Stimulated activated CD4-positive, alpha-beta T cell treated with anti-CD3 and anti-CD28 coated beads, Interleukin-15, amount 100 ng/mL, for 48 hours (primary cell): ENCODE data around the gene SIX6.
"Not testable (repeated sequence)": the region's sequence is repeated elsewhere in the genome, so short reads cannot be mapped to it uniquely, and the experiment has no call there.

ENCODE experiments used
- DNase-seq, 2 donors: peaks; one replicate each; pipeline ENCODE4 v3.0.0-alpha.2; 2020; ENCODE audit warnings: low read depth in 2 of 2

SIX6 gene

DNA sequence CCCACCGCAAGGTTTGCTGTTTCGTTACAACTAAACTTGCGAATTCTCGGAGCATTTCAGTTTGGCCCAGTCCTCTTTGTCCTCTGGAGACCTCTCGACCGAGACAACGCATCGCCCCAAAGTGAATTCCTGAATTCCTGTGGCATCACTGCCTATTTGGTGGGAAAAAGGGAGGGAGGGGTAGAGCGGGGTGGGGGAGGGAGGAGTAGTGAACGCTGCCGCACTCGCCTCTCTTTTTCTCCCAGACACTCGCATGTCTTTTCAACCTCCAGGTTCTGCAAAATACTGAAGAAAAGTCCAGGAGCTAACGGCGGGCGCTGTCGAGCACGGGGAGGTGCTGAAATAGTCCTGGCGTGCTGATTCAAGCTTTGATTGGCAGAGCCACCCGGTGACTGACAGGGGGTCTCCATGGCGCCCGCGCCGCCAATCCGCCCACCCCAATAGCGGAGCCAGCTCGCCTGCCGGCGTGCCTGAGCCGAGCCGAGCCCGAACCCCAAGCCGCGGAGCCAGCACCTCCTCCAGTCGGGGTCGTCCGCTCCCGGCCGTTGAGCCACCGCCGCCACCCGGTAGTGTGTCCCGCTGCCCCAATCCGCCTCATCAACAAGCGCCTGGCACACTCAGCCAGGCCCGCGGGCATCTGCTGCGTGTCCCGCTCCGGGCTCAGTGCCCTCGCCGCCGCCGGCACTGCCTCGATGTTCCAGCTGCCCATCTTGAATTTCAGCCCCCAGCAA is at the start of gene SIX6:
TSS of gene SIX6 (plus strand) at position 440 of the 731 bp plus-strand sequence. CDS start at position 693, 253 bp downstream.
- DNase-seq = no peak

DNA sequence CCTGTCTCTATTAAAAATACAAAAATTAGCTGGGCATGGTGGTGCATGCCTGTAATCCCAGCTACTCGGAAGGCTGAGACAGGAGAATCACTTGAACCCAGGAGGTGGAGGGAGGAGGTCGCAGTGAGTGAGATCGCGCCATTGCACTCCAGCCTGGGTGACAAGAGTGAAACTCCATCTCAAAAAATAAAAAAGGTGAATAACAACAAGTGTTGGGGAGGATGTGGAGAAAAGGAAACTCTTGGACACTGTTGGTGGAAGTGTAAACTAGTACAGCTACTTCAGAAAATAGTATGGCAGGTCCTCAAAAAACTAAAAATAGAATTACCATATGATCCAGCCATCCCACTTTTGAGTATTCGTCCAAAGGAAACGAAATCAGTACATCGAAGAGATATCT is 28.7 kb upstream of the SIX6 start:
- not testable (repeated sequence) for DNase-seq

DNA sequence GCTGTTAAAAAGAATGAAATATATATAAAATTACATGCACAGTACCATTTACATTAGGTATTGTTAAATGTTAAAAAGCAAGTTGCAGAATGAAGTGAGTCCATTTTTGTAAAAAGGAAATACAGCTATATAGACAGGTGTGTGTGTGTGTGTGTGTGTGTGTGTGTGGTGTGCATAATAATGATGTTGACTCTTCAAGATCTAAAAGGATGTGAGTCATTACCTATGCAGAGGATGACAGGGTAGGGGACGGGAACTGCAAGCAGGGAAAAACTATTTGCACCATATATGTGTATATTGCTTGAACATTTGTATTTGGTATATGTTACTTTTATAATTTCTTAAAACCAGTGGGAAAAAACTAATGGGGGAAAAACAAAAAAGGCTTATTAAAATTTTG is 26.2 kb upstream of the SIX6 start:
- no peak for DNase-seq

DNA sequence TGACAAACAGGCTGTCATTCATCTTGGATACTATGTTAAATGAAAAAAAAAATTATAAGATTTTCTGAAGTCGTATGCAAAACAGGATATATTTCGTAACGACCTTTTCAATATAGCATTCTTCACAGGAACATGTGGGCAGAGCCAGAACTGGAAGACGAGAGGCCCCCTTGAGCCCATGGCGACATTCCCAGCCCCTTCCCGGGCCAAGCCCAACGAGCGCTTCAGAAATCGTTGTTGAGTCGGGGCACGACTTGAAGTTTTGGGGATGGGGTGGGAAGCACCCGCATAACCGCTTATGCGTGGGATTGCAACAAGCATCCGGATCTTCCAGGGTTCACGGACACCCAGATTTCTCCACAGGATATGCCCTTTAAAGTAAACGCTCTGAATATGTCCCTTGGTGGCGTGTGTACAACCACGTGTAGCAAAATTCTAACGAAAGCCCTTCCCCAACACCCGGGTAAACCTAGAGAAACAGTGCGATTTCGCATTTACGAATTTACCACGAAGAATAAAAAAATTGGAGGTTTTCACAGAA is 23.8 kb upstream of the SIX6 start:
- DNase-seq = no peak

DNA sequence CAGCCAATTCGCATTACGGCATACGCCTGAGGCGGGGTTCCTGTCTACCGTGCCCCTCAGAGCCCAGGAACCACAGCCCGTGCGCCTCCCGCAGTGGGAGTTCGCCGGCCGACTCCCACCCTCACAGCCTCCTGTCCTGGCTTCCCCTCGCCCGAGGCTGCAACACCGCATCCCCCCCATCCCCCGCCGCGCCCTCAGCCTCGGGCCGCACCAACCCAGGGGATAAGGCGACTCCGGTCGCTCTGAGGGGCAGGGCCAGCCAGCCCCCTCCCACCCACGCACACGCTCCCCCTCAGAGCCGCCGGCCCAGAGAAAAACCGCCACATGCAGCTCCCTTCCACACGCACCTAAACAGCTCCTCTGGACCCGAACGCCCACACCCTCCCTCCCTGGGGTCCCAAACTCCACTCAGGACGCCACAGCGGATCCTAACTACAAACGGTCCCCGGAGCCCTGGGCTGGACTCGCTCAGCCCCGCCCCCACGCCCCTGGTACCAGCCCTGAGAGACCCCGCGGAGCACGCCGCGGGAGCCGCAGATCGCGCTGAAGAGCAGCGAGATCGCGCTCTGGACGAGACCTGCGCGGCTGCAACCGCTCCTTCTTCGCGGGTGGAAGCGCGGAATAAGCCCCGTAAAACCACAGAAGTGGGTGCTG is 23.2 kb upstream of the SIX6 start, which contains the start of gene C14orf39:
TSS of gene C14orf39 (minus strand) at position 466 of the 654 bp plus-strand sequence. CDS start 985 bp downstream, outside the sequence.
- DNase-seq = no peak

DNA sequence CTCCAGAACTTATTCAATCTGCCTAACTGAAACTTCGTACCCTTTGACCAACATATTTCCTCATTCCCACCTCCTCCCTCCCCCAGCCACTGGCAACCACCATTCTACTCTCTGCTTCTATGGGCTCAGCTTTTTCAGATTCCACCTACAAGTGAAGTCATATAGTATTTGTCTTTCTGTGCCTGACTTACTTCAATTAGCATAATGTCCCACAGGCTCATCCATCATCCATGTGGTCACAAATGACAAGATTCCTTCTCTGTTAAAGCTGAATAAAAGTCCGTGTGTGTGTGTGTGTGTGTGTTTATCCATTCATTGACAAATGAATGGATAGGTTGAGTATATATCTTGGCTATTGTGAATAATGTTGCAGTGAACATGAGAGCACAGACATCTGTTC is 21.7 kb upstream of the SIX6 start:
- DNase-seq = no peak

DNA sequence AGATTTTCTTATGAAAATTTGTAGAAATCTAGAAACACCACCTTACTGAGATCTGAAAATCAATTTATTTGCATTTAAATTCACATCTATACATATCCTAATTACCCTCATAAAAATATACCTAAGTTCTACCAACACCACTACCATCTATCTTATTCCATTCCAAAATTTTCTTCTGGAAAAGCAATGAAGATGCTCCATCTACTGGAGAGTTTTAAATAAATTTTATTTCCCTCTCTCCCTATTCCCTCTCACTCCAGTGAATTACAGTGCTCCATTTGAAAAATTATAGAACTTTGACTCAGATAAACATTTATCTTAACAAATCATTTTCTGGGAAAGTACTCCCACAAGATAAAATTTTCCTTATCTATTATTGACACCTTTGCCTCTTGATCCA is 20.8 kb upstream of the SIX6 start:
- DNase-seq = no peak

DNA sequence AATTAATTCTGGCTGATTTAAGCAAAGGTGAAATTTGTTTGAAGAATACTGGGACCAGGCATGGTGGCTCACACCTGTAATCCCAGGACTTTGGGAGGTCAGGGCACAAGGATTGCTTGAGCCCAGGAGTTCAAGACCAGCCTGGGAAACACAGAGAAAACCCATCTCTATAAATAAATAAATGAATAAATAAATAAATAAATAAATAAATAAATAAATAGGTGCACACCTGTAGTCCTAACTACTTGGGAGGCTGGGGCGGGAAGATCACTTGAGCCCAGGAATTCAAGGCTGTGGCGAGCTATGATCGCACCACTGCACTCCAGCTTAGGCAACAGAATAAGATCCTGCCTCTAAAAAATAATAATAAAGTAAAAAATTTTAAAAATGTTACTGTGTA is 18.7 kb upstream of the SIX6 start:
- no peak for DNase-seq

DNA sequence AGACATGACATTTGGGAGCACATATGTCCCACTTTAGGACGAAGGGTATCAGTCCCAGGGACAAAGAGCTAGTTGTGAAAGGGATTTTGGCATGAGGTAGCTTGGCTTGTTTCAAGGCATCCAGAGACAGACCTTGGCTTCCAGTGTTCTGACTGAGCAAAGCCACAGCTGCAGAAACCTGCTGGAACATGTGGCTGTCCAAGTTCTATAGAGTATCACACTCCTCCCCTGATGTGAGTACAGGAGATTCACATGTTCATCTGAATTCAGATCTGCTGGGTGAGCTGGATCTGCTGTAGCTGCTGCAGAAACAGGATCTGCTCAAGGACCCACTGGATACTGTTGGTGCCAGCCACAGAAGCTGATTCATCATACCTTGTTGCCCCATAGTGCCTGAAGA is 13.0 kb upstream of the SIX6 start:
- DNase-seq = no peak

DNA sequence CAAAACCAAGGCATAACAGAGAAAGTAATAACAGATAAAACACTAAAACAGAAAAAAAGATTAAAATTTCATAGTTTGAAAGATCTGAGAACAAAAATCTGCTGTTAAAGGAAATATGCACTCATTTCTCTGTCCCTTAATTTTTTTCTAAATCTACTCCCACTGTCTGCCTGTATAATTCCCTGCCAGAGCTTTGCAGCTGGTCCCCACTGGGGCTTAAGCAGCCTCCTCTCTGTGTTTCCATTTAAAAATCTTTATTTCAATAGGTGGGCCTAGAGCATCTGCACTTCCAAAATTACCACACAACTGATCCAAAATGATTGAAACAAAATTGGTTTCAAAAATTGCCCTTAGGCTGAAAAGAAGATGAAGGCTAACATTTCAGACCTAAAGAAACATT is 6.4 kb upstream of the SIX6 start:
- no peak for DNase-seq

DNA sequence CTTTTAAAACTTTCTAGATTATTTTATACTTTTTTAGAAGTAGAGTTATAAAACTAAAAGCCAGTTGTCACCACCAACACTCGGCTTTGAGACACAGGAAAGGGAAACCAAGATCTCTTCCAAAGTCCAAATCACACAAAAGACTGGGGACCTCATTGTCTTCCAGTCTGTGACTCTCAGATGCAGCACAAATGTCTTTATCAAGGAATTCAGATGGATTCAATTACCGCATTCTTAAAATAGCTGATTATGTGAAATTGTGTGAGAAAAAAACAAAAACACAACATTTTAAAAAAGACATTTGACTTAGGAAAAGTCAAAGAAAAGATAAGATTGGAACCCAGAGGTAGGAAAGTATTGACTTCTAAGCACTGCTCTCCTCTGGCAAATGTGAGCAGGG is 3.5 kb upstream of the SIX6 start:
- DNase-seq = no peak

DNA sequence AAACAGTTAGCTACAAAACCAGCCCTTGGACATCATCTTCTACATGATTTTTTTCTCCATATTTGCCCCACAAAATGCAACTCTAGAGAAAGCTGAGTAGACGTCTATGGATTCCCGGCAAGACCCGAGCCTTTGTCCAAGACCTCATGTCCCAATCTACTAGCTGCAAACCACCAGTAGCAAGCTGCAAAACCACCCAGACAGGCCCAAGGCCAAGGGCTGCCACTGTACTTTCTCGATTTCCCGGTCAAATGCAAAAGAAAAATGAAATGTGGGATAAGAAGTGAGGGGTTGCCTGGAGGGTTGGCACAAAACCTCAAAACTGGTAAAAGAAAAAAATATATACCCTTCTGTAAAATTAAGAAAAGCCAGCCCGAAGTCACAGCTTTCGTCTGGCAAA is 2.9 kb upstream of the SIX6 start:
- DNase-seq = no peak

DNA sequence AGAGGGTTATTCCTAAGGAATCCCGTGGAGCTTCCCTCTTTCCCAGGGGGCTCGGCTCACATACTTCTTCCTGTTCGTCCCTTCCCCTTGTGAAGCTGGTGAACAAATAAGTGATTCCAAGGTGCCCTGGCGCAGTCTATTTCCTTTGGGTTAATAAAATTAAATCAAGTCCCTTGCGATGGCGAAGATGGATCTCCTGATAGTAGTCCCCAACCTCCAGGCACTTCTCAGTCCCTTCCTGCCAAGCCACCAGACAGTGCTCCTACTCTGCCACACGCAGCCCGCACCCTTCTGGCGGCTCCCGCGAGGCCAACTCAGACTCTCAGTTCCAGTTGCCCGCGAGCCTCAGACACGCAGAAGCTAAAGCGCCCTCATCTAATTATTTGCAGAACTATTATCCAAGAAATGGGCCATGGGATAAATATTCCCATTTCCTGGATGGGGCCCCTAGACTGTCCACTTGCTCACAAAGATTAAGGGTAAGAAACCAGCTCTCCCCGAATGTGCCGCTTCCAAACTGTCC is 2.4 kb upstream of the SIX6 start:
- no peak for DNase-seq

DNA sequence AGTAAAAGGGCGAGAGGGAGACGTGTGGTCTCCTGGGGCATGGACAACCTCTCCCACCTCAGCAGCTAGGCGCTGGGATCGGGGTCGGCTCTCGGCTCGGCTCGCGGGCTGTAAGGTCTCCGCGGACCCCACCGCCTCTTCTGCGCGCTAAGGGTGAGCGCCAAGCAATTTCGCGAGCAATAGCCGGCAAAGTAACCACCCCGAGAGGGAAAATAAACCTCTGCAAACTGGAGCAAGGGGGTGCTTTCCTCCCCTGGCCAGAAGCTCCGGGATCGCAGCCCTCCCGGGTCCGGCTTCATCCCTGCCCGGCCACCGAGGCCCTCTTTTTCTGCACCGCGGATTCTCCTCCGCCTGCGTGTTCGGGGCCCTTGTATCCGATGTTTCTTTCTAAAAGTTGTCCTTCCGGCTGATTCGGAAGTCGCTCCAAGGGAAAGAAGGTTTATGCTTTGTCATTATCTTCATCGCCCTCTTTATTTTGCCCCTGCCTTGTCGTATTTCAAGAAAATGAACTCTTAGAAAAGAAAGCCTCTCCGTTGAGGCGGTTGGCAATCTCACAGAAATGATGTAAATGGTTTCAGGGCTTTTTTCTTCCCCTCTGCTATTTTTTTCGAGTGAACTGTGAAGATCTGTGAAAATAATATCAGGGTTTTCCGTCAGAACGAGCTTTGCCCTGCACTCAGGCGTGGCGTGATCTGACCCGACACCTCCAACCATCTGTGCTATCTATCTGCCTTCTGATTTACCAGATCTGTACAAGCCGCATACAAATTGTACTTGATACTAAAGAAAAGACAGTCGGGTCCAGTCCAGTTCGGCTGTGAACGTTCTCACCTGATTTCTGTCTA is 1.7 kb upstream of the SIX6 start:
- DNase-seq = no peak

DNA sequence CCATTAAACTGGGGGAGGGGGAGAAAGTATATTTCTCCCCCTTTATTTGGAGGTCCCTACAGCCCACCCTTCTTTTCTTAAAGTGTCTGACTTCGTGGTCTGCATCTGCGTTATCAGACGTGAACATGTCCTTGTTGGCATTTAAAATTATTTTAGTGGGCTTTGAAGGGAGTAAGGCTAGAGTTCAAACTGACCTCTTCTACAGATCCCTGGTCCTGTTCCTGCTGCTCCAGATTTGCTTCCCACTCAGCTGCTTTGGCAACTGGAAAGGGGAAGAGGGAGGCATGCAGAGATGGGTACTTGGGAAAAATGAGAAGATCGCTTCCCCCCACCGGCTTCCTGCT is 611 bp upstream of the SIX6 start:
- DNase-seq = no peak

DNA sequence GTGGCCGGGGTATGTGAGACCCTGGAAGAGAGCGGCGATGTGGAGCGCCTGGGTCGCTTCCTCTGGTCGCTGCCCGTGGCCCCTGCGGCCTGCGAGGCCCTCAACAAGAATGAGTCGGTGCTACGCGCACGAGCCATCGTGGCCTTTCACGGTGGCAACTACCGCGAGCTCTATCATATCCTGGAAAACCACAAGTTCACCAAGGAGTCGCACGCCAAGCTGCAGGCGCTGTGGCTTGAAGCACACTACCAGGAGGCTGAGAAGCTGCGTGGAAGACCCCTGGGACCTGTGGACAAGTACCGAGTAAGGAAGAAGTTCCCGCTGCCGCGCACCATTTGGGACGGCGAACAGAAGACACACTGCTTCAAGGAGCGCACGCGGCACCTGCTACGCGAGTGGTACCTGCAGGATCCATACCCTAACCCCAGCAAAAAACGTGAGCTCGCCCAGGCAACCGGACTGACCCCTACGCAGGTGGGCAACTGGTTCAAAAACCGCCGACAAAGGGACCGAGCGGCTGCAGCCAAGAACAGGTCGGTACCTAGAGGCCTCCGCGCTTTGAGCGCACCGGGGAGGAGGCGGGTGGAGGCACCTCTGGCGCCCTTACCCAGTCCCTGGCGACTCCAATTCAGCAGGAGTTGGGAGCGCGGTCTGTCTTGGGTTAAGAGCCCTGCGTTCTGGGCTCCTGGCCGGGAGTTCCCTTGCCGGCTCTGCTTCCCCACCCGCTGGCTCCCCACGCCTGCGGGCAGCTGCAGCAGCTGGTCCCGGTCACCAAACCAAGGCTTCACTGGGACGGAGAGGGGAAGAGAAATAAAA is 700 bp downstream of the SIX6 start:
- DNase-seq = no peak

DNA sequence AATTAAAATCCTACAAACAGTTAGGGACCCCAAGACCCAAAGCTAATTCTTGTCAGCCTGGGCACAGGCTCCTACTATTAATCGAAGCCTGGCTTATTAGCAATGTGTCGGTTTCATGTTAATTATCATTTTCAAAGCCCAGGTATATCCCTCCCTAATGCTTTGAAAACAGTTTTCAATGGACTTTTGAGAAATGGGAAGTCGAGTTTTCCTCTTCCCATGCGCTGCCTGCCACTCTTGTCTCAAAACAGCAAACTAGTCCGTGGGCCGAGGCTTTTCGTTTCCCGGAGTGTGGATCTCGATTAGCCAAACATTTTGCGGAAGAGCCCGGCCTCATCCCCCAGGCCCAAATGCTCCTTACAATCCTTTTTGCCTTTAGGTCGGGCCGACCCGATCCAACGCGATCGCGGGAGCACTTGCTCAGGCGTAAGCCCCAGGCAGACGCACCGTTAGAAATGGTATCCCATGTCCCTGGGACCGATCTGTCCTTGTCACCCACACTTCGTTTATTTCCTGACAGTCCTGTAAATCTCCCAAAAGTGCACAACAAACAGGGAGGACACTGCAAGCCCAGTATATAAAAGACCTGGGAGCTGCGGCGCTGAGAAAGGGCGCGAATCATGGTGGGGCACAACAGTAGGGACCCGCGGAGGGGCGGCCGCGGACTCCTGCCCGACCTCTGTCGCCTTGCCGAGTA is 1.5 kb downstream of the SIX6 start:
- no peak for DNase-seq

DNA sequence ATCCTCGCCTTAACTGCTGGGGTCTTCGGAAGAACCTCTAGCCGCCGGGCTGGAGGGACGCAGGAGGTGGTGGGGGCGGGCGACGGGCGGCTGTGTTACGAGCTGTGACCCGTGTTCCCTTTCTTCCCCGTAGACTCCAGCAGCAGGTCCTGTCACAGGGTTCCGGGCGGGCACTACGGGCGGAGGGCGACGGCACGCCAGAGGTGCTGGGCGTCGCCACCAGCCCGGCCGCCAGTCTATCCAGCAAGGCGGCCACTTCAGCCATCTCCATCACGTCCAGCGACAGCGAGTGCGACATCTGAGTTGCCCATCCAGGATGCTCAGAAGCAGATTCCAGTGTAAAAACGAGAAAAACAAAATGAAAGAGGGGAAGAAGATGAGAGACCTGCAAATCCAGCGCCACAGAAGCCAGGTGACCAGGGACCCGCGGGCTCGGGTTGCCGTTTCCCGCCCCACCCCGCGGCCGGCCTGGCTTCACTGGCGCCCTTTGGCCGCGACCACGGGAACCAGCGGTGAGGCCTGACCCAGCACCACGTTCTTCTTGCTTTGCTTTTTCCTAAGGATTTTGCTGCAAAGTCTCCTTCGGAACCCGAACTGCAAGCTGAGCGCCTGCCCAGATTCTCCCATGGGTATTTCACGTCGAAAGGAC is 2.1 kb downstream of the SIX6 start:
- no peak for DNase-seq

DNA sequence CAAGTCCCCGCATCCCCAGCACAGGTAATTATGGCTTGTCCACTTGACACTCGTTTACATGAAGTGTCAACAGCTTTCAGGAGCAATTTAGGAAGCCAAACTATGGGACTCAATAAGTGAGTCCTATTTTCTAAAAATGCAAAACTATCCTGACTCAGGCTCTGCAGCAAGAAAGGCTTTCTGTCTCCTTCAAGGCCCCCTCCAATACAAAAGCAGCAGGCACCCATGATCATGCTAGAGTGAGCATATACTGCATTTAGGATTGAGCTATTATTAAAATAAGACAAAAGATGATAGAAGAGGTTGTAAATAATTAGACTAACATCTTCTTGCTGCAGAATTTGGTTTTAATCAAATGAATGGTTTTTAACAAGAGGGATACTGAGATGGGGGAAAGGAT is 3.2 kb downstream of the SIX6 start:
- no peak for DNase-seq

DNA sequence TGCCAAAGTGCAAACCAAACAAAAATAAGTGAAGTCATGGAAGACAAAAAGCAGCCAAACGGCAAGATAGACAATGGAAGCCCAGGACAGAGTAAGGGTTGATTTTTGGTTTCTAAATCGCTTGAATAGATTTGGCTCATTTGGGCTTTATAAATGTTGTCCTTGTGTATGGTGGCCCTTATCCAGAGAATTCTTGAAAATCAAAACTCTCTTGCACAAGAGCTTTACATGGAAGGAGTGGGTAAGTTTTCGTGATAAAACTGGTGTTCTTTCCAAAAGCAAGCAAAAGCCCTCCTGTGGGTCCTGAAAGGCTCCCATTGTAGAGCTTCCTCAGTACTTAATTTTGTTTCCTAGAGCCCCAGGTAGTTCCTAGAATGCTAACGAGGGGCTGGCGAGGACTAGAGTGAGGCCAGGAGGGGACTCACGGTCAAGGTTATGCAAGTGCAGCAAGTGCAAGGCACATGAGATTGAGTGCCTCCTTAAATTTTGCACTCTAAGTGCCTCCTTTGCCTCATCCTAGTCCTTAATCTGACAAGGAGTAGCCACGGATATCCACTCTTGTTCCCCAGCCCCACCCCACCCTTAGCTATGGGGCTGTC is 4.1 kb downstream of the SIX6 start:
- no peak for DNase-seq
